HG03342 (cell line): Measurements from ENCODE around the gene IGSF9B.

Source experiments
- ATAC-seq: cut with Tn5 transposase; IDR thresholded peaks from one replicate; pipeline ENCODE4 v1.9.1; 2021; ENCODE audit warnings: mild to moderate bottlenecking, moderate library complexity; ENCODE audit not compliant: unreplicated experiment

Gene IGSF9B

DNA sequence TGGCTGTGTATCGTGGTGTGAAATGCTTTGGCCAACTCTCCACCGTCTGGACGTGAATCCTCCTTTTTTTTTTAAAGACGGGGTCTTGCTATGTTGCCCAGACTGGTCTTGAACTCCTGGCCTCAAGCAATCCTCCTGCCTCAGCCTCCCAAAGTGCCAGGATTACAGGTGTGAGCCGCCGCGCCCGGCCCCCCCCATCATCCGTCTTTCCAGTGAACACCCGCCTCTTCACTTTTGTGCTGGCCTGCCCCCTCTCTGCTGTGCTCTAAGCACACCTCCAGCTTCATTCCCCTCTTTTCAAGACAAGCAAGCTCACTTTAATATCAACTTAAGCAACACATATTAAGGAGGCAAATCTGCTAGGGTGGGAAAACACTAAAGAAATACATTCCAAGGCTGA lies 35.3 kb downstream of the IGSF9B start:
- ATAC-seq = no peak

DNA sequence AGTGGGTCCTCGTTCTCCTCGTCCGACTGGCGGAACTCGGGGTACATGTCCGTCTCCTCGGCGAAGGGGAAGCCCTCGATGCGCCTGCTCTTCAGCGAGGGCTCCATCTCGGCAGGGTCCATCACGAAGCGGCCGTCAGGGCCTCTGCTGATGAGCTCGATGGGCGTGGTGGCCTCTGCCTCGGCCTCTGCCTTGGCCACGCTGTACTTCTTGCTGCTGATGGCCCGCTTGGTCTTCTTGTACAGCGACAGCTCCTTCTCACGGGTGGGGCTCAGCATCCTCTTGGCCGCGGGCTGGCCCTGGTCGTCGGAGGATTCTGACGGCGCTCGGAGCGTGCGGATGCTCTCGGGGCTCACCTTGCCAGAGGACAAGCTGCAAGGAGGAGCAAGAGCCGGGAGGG lies 35.7 kb downstream of the IGSF9B start:
- ATAC-seq = no peak

DNA sequence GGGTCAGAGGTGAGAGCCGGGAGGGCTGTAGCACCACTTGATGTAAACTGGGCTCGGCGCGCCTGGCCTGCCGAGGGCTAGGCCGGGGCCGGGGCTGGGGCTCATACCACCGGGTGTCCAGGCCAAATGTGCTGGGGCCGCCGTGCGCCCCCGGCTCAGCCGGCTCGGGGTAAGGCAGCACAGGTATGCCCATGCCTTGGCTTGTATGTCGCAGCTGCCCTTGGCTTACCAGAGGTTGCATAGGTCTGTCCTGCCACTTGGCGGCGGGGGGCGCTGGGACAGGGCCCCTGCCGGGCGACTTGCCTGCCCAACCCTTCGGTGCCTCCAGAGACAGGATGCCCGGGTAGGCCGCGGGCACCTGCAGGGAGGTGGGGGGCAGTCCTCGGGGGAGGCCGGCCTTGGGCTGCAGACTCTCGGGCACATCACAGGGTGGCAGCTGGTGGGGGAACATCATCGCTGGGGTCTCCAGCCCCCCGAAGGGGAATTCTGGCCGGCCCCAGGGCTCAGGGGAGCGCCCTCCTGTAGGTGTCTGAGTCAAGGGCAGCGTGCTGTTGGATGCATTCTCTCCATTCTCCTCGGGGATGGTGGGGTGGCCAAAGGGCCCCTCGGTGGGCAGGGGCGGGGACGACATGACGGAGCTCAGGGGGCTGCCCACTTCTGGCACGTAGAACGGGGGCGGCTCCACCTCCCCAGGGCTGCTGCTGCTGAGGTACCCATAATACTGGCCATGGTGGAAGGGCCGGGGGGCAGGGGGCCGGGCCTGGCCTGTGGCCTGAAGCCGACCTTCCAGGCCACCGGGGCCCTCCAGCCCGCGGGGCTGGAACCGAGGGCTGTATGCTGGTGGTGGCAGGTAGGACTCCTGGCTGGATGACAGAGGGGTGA lies 36.4 kb downstream of the IGSF9B start:
- ATAC-seq = no peak

DNA sequence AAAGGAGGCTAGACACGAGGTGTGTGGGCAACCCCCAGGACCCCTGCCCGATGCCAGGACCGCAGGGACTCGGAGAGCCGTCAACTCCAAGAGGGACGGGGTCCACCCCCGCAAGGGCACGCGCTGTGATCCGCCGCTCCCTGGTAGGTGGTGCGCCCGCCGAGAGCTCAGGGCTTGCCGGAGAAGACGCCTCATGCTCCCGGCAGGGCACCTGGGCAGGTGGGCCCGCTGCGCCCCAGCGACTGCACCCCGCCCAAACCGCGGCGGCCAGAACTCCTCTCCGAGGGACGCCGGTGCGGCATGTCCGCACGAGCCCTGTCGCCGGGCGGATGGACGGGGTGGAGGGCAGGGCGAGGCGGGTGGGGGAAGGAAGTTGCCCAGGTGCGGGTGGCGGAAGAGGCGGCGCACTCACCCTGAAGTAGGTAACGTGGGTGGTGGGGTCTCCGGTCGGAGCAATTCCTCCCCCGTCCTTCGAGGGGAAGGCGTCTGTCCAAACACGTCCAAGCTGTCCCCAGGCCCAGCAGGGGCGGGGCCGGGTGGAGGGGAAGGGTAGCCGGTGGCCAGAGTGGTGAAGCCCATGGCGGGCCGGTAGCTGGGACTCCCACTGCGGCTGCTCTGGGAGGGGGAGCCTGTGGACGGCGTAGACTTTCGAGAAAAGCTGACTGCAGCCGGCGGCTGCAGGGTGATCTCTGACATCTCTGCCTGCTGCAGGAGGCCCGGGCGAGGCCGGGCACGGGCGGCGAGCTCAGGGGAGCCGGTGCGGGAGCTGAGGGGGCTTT lies 37.2 kb downstream of the IGSF9B start:
- ATAC-seq = no peak

DNA sequence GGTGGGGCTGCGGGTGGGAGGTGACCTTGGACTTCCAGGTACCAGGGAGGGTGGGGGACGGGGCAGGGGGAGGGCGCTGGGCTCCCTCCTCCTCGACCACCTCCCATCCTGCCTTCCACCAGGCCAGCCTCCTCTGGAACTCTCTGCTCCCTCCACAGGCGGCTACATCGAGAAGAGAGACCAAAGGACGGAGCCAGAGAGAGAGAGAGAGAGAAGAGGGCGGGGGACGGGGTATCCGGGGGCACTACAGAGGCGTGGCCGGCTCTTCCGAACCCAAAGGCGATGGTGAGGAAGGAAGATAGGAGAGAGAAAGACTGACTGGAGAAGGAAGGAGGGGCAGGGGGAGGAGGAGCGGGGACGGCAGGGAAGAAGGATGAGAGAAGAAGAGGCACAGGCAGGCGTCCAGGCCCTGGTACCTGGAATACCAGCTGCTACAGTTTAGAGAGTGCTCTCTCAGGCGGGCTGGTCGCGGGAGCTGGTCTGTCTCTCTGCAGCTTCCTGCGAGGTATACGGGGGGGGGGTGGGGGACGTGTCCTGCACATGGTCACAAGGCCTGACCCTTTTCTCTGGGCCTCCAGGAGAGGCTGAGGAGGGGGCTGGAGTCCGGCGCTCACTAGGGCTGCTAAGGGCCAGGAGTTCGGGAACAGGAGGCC lies 38.0 kb downstream of the IGSF9B start:
- no peak for ATAC-seq

DNA sequence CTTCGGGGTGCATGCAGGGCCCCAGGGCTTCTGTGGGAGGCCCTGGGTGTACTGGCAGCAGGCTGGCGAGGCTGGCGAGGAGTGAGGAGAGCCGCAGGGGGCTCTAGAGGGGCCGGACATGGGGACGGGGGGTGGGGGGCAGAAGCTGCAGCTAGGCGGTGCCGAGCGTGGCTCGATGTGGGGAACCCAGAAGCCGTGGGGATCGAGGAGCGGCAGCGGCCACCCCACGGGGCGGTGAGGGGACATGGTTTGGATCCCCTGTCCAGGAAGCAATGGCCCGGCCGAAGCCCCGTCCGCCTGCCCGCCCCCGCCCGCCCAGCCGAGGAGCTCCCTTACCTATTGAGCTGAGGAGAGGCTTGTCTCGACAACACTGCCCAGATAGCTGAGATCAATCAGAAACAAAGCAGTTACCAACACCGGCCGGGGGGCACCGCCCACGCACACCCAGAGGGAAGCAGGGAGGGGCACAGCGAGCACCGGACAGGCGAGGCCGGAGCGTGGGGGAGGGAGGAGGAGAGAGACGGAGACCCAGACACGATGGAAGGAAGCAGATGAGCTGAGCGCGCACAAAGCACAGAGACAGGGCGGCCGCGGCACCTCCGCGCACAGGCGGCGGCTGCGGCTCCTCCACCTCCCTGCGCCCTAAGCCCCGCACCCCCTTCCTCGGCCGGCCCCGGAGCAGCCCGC lies 38.7 kb downstream of the IGSF9B start:
- no peak for ATAC-seq

DNA sequence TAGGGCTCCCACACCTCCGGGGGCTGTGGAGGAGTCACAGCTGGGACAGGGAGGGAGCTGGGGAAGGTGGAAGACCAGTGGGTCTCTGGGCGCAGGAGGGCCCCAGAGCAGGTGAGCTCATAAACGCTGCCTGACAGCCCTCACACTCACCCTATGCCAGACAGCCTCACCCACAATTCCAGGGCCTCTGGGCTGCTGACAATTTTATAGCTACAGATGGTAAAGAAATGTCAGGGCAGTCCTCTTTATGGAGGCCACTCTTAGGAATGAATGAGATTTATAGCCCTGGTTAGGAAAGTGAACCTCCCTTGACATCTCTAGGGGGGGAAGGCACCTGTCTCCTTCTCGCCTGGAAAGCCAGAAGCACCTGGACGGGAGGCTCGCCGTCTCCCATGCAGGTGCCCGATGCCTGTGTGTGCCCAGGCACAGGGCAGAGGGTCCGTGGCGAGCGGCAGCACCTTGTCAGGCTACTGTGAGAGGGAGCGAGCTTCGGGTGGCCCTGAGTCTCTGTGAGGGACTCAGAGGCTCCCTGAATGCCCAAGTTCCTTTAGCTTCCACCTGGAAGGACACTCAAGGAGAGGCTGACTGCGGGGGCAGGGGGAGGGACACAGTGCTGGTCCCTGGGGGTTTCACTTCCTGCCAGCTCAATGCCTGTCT lies 39.9 kb downstream of the IGSF9B start:
- no peak for ATAC-seq

DNA sequence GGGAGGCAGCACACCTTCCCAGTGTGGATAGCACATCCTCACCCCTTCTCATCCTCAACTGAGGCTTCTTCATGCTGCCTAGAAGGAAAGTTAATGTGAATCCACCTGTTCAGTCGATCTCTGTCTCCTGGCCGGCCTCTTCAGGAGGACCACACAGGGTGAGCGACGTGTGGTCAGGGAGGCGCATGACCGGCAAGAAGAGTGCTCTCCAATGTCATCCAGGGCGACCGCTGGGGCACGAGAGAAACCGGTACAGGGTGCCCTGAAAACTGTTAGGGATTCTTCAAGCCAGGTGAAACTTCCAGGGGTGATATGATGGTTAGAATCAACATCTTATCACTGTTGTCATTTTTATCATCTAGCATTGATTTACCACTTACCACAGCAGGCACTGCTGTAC lies 43.0 kb downstream of the IGSF9B start:
- ATAC-seq = no peak

DNA sequence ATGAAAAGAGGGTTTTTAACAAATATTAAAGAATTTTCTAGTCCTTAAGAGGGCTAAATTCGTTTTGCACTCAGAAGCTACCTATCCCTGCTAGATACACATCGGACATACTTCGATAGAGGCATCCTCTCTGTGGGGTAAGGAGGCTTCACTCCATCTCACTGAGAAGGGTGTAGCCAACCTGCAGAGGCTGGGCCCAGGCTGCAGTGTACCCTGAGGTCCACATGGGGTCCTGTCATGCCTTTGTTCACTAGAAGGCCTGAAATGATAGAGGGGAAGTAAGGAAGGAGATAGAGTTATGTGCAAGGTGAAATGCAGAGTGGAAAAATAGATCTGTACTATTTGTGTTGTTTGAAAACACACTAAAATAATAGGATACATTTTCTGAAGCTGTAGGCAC lies 45.6 kb downstream of the IGSF9B start:
- peak; percentile 73 for ATAC-seq

DNA sequence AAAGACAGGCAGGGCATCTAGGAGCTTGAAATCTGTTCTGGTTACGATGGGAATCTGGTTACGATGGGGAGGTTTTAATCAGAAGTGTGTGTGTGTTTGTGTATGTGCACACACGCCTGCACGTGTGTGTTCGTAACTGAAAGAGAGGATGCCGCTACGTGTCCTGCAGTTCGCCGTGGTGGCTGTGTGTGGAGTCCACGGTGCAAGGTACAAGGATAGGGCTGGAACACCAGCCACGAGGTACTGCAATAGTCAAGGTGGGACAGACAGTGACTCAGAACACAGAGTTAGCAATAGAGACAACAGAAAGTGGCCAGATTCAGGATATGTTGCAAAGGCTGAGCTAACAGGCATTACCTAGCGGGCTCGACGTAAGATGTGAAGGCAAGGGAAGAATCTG lies 46.7 kb downstream of the IGSF9B start:
- ATAC-seq = no peak

DNA sequence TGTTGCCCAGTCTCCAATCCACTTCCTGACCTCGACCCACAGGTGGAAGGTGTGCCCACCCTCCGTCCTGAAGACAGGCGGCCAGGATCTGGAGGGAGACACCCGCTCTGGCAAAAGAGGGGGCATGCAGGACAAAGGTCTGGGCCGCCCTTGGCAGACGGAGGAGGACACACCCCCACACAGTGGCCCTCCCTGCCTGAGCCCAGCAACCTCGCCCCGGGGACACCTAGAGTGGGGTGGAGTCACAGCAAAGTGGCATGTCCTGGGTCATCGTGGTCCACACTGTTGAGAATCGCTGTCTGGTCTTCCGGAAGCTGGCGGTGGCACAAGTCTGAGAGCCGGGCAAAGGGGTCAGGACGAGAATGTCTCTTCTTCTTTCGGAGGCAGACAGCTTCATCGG lies 47.9 kb downstream of the IGSF9B start:
- ATAC-seq = no peak

DNA sequence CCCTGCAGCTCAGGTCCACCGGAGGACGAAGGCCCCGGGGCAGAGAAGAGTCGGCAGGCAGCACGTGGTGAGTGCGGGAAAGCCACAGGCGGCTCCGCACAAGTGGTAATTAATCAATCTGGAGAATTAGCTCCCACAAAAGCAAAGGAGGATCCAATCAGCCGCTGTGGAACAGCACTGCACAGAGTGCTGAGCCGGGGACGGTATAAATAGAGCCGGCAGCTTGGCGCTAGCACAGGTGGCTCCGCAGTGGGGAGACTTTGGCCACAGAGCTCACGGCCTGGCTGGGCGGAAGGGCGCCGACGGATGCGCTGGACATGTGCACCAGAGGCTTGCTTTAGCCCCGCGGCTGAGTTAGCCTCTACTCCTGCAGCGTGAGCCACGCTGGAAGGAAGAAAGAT lies 48.9 kb downstream of the IGSF9B start:
- ATAC-seq = no peak

DNA sequence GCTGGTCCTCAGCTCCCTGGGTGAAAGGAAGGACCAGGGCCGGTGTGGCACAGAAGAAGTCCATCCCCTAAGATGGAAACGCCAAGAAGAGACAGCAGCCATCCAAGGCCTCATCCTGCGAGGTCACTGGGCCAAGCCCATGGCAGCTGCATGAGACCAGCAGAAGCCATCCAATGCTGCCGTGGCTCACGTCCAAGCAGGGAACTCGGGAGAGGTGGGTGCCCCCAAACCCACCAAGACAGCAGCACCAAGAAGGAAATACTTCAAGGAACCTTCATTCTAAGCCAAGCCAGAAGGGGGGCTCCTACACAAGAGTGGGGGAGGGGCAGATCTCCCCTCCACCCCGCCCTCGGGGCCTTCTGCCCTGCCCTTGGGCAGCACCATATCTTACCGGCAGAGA lies 49.6 kb downstream of the IGSF9B start:
- no peak for ATAC-seq

DNA sequence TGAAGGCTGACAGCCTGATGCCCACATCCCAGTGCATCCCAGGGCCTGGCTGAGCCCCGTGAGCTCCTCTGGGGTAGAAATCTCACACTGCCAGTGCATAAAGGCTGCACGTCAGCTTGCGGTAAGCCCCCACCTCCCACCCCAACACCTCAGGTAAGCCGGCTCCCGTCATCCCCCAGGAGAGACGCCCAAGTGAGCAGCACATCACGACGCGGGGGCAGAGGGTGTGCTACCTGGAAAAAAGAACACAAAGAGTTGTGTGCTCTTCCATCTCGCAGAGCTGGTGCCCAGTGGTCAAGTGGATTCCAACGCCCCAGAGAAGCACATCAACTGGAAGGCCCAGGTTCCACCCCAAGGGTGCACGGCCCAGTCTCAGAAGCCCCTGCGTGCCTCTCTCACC lies 50.0 kb downstream of the IGSF9B start:
- ATAC-seq = no peak

DNA sequence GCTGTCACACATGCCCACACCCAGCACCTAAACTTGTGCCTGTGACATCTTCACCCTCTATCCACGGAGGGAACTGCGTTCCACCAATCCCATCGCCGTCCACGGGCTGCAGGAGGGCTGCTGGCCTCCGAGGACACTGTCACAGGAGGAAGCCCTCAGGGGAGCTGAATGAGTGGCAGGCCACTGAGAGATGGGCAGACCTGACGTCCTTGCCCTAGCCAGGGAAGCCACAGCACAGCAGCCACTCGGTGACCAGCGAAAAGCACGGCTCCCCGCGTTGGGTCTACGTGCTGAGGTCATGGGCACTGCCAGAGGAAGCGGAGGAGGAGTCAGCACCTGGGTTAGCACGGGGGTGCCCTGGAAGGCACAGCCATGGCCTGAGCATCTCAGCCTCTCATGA lies 50.5 kb downstream of the IGSF9B start:
- no peak for ATAC-seq

DNA sequence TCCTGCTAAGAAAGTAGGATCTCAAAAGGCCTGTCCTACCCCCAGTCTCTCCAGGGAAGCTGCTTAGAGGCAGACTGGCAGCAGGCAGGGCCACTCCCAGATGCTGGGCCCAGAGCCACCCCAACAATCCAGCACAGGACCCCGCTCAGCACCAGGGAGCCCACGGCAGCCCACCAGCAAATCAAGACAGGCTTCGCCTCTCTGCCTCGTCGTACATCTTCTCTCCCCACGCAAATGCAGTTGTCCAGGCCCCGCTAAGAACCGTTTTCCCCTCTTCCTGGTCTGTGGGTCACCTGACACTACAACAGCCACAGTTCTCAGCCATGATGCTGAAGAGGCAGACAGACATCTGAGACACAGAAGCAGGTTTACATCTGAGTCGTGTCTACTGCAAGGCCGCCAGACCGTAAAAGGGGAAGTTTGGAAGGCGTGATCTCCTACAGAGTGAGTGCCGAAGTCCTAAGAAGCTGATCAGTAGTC lies 51.1 kb downstream of the IGSF9B start:
- peak; percentile 67 for ATAC-seq

DNA sequence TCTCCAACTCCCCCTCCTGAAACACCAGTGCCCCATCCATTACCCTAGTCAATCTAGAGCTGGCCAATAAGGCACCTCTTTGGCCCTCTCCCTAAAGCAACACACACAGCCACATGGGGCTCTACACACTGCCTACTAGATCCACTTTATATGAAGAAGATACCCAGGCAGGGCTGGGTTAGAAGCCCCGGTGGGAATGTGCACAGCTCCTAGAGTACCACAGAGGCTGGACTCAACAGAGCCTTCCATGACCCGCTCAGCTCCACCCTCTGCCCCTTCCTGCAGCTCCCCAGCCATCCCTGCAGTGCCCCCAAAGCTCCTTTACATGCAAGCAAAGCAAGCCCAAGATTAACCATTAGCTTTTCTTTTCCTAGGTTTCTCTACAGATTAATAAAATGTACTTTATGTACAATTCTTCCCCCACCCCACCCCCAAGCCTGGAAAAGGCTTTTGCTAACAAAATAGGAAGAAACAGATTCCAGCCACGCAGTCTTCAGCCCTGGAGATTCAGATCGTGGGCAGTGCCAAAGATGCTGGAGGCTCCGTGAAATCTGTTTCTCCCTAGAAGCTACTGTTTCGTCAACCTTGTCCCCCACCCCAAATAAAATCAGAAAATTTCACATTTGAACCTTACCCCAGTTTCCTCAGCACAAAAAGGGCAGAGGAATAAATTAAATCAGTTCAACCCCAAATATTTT lies 51.8 kb downstream of the IGSF9B start:
- ATAC-seq = no peak

DNA sequence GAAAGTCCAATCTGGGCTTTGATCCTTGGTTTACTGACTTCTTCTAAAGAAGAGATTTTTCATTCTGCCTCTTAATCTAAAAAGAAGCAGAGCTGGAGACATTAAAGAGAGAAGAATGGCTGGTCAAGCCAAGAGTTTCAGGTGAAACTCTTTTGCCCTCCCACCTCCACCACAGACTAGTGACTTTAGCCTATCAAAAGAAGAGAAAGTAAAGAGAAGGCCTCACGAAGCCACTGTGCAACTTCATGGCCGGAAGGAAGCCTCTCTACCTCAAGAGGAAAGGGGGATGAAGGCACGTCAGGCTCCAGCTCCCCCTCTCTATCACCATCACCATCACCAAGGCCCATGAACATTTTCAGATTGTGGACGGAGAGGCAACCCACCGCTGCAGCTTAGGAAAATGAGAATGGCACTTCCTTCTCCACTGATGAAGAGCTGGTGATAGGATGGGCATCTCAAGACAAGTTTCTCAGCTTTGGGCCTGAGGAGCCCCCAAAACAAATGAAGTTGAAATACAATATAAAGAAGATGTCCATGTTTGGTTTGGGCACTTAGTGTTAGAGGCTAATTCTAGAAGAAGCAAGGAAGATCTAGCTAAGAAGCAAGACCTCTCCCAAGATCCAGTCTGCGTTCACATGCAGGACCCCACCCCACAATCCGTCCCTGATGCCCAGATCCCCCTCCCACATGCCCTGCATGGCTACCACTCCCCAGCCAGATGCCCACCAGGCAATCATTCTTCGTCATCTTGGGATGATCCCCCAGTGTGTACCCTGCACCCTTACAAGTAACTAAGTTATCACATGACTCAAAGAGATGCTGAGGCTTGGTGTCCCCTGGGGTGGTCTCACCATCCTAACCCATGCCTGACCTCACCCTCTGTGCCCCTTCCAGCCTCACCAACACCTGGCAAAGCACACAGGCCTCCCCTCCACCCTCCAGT lies 52.6 kb downstream of the IGSF9B start:
- no peak for ATAC-seq

DNA sequence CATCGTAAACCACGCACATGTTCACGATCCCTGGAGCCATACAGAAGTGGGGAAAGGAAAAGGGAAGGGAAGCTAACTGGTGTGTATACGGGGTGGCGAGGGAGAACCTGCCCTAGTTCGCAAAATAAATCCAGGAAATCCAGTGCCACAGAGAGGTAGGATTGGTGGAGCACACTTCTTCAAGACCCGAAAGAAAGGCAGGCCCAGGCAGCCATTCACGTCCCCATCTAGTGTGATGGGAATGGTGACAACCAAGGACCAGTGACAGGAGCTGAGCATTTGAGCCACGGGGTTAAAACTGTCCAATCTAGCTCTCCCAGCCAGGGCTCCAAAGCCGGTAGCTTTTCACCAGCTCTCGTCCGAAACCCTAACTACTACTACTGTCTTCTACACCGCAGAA lies 53.7 kb downstream of the IGSF9B start:
- ATAC-seq = no peak
